ELF-1 (cell line): Measurements from ENCODE around the gene CCNY.
"Not testable (repeated sequence)": the region's sequence is repeated elsewhere in the genome, so short reads cannot be mapped to it uniquely, and the experiment has no call there.

ENCODE experiments used
- DNase-seq: peaks from one replicate; pipeline ENCODE4 v3.0.0-alpha.2; 2016; ENCODE audit warnings: low read depth, low spot score

The CCNY gene

DNA sequence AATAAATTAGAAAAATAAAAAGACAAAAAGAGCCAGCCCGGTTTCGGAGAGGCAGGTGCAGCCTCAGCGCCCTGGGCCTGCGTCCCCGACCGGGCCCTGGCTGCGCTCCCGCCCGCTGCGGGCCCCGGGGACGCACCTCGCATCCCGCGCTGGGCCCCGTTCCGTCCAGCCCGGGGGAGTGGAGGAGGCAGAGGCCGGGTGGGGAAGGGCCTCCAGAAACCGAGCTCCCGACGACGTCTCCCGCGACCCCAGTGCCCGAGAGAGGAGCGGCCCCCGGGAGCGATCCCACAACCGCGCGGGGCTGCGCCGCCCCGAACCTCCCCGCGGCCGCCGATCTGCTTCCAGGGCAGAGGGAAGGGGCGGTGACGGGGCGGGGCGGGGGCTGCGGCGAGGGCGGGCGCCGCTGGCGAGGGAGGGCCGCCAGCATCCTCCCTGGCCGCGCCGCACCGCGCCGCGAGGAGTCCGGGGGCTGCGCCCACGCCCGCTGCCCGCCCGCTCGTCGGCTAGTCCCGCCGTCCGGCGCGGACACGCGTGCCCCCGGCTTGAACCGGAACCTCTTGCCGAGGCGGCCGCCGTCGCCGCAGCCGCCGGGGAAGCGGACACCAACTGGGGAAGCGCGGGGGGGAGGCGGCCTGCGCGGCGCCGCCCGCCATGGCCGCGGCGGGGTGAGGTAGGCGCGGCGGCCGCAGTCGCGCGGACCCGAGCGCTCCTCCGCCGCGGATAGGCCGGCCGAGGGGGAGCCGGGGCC is at the start of gene CCNY:
CCNY (plus strand) TSS at position 426 of the 748 bp plus-strand sequence. CDS start 545 bp downstream, outside the sequence.
- DNase-seq, result peak; percentile 66

DNA sequence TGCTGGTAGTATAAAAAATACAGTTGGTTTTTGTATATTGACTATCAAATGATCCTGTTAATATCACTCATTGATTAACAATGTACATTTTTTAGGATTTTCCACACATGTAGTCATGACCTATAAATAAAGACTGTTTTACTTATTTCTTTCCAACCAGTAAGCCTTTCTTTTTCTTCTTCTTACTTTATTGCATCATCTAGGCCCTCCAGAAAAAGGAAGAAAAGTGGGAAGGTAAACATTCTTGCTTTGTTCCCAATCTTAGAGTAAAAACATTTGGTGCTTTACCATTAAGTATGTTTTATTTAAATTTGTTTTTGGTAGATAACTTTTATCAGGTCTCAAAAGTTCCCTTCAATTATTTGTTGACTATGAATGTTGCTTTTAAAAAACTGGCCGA is 47.1 kb upstream of the CCNY start:
- no peak for DNase-seq

DNA sequence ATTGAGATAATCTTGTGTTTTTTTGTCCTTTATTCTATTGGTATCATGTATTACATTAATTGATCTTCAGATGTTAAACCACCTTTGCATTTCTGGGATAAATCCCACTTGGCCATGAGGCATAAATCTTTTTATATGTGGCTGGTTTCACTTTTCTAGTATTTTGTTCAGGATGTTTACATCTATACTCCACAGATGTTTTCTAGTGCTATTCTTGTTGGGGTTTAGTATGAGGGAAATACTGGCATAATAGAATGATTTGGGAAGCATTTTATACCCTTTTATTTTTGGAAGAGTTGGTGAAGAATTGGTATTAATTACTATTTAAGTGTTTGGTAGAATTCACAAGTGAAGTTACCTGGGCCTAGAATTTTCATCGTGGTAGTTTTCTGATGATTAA is 41.8 kb upstream of the CCNY start:
- DNase-seq, result no peak

DNA sequence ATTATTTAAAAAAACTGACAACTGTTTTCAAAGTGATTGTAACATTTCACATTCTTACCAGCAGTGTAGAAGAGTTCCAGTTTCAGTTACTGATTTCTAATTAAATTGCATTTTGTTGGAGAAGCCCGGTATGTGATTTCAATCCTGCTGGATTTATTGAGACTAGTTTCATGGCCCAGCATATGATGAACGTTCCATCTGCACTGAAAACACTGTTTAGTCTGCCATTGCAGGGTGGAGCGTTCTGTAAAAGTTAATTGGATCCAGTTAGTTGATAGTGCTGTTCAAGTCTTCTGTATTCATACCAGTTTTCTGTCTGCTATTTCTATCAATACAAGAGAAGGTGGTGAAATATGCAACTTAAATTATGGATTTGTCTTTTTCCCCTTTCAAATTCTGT is 37.3 kb upstream of the CCNY start:
- DNase-seq, result no peak

DNA sequence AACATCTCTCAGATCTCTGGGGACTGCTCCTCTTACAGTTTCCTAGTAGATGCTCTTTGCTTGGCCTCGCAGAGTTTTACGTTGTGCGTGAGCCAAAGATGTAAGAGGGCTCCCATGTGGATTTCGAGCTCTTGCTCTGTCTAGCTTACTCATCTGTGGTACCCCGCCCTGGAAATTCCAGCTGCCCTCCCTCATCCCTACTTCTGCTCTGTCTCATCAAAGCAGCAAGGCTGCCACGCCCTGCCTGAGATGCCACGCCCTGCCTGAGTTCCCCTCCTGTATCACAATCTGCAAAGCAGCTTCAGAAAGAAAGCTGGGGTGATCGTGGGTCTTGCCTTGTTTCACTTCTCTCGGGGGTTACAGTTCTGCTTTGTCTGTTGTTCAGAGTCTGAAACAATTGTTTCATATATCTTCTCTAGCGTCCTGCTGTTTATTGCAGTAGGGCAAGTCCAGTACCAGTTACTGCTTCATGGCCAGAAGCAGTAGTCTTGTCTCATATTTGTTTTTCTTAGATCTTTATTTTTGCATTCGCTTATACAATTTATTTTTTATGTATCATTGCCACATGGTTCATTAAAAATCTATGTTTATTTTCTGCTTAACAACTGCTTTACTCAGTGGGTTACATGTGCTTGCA is 36.1 kb upstream of the CCNY start:
- peak; percentile 39 for DNase-seq

DNA sequence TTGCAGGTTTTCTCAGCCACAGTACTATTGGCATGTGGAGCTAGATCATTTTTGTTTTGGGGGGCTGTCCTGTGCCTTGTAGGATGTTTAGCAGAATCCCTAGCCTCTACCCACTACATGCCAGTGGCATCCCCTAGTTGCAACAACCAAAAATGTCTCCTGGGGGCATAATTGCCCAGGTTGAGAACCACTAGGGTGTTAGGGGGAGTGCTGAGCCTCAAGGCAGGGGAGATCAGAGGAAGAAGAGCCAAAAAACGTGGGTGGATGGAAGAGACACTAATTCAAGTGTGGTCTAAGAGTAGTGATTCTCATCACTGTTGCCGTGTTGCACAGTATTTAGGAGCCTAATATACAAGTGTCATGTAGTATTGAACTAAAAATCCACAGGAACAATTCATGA is 31.7 kb upstream of the CCNY start:
- no peak for DNase-seq

DNA sequence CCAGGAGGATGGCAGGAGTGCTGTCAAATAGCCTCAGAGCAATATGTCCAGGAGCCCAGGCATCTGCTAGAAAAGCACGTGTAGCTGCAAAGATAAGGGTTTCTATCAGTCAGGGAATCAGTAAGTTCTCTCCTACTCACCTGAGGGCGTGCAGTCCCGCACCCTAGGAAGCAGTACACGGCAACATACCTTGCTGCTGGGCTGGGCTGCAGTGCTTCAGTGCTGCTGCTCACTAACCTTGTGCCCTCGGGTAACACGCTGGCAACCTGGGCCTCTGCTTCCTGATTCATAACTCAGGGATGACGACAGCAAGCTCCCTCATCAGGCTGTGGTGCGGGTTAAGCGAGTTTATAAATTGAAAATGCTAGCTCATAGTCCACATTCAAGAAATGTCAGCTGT is 29.5 kb upstream of the CCNY start:
- DNase-seq, result peak; percentile 82

DNA sequence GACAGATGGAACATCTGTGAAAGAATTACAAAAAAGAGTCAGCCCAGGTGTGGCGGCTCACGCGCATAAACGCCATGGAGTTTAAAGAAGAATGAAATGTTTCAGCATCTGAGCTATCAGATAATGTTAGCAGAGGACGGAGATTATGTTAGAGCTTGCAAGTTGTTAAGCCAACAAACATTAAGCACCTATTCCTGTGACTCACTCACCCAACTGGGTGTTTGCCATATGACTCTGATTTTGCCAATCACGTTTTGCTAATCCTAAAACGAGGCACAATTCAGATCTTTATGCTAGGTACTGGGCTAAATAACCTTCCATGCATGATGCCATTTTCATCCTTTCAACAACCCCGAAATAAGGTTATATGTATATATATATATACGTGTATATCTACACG is 29.0 kb upstream of the CCNY start:
- DNase-seq, result no peak

DNA sequence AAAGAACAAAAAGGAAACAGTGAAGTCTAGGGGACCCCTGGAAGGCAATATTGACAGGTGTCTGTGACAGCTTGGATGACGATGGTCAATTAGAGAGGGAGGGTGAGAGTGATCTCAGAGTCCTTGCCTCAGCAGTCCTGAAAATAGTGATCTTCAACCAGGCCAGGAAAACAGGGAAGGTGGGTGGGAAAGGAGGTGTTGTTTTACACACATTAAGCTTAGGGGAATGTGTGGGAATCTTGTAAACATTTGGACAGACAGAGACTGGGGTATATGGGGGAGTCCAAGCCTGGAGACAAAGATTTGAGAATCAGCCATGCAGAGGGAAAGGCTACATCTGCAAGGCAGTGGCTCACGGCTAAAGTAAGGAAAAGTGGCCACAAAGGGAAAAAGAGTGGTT is 27.5 kb upstream of the CCNY start:
- no peak for DNase-seq

DNA sequence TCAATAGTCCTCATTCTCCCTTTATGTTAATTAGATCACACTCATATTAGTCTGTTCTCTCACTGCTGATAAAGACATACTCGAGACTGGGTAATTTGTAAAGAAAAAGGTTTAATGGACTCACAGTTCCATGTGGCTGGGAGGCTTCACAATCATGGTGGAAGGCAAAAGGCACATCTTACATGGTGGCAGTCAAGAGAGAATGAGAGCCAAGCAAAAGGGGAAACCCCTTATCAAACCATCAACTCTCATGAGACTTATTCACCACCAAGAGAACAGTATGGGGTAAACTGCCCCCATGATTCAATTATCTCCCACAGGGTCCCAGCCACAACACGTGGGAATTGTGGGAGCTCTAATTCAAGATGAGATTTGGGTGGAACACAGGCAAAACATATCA is 22.2 kb upstream of the CCNY start:
- DNase-seq, result not testable (repeated sequence)

DNA sequence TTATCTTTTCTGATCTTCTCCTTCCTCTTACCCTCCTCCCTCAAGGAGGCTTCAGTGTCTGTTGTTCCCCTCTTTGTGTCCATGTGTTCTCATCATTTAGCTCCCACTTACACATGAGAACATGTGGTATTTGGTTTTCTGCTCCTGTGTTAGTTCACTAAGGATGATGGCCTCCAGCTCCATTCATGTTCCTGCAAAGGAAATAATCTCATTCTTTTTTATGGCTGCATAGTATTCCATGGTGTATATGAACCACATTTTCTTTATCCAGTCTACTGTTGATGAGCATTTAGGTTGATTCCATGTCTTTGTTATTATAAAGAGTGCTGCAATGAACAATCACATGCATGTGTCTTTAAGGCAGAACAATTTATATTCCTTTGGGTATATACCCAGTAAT is 21.1 kb upstream of the CCNY start:
- DNase-seq, result not testable (repeated sequence)

DNA sequence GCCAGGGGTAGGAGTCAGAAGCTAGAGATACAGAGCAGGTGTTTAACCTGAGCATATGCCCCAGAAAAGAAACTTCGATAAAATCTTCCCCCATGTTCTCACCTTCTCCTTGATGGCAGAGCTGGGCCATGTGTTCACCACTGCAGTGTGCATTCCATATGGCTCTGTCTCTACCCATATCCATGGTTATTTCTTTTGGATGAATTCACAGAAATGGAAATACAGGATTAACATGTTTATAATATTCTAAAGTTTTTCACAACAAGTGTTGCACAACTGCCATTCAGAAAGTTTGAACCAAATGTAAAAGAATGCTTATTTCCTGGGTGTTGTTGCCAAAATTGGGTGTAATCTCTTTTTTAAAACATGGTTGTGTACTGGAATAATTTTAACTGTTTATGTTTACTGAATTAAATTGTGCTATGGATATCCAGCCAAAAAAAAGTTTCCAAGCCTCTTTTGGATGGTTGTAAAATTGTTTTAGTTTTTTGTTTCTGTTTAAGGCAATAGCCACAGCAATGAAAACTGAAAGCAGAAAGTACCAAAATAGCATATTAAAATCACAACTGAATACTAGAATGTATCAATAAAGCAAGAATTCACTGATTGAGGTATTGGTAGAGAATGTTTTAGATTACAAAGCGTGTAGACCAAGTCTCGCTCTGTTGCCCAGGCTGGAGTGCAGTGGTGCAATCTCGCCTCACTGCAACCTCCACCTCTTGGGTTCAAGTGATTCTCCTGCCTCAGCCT is 19.9 kb upstream of the CCNY start:
- DNase-seq, result no peak

DNA sequence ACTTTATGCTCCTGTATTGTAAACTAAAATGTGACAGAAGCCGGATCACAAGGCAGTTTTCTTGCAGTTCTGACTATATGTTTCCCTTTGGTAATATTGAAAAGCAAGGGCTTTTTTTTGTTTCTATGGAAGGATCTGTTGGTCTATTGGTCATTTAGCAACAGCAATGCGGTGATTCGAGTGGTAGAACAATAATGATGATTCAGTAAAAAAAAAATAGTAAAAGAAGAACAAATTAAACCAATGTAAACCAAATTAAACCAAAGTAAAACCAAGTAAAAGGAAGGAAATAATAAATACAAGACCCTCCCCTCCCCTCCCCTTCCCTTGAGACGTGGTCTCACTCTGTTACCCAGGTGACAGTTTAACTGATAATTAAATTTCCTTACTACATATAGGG is 17.8 kb upstream of the CCNY start:
- DNase-seq, result no peak

DNA sequence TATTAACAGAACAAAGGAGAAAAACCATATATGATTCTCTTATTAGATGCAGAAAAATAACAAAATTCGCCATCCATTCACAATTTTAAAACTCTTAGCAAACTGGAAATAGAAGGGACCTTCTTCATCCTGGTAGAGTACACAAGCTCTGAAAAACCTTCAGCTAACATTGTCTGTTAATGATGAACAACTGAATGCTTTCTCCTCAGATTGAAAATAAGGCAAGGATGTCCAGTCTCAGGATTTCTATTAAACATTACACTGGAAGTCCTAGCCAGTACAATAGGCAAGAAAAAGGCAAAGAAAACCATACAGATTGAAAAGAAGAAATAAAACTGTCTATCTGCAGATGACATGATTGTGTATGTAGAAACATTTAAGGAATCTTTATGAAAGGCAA is 16.0 kb upstream of the CCNY start:
- no peak for DNase-seq

DNA sequence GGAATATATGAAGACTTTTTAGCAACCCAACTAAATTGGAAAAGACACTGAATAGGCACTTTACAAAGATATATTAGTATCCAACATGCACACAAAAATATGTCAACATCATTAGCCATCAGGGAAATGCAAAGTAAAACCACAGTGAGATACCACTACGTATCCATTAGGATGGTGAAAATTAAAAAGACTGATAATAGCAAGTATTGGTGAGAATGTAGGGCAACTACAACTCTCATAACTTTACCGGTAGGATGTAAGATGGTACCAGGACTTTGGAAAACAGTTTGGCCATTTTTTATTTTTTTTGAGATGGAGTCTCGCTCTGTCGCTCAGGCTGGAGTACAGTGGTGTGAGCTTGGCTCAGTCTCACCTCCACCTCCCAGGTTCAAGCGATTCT is 13.7 kb upstream of the CCNY start:
- no peak for DNase-seq

DNA sequence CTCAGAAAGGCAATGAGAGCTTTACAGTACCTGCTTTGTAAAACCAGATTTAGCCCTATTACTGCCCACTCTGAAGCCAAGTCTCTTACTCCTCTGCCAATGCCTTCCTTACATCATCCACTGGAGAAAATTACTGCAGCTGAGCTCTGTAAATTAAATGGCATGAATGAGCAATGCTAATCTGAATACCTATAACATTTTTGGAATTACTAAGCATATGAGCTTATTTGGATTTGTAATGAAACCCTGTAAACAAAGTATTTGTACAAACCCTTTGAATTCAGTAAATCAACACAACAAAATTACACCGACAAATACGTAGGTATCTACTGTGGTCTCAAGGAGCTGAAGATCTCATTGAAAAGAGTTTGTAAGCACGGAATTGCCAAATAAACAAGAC is 12.1 kb upstream of the CCNY start:
- no peak for DNase-seq

DNA sequence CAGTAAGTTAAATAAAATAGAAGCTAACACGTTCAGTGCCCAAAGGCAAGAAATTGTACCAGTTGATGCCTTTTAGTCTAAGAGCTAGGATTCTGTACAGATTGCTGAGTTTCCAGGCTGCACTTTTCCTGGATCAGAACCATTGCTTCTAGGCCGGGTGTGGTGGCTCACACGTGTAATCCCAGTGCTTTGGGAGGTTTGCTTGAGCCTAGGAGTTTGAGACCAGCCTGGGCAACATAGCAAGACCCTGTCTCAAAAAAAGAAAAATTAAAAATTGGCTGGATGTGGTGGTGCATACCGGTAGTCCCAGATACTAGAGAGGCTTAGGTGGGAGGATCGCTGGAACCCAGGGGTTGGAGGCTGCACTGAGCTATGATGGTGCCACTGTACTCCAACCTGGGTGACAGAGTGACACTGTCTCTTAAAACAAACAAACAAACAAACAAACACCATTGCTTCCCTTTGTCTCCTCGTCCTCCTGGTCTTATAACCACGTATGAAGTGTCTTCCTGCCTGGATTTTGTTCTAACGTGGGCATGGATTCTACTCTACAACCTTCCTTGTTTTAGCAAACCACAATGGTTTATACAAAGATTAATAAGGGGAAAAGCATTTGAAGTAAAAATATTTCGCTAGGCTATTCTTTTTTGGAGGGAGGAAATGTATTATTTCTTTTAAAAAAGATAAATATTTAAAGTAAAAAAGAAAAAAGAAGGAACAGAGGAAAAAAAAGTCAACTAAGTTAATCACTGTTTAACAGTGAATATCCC is 9.7 kb upstream of the CCNY start:
- DNase-seq, result no peak

DNA sequence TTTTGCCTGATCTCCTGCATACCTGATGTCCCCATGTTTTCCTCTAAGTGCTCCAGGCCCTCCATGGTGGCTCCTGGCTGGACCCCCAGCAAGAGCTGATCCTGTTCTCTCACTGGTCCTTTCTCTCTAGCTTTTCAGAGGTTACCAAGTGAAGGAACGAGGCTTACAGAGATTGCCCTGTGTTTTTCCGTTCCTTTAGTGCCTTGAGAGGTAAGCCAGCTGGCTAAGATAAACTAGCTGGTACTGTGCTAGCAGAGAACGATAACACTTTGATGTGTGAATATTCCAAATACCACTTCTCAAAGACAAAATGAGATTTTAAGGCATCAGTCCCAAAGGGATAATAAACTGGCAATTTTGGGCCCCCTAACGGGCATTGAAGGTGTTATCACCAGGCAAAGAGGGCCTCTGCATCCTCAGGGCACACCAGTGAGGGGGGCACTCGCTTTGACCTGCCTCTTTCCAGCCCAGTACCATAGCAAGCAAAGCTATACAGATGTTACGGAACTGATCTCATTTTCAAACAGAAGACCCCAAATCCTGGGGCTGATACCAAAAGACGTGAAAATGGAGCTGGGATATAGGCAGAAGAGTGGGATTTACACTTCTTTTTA is 8.4 kb upstream of the CCNY start:
- DNase-seq, result no peak

DNA sequence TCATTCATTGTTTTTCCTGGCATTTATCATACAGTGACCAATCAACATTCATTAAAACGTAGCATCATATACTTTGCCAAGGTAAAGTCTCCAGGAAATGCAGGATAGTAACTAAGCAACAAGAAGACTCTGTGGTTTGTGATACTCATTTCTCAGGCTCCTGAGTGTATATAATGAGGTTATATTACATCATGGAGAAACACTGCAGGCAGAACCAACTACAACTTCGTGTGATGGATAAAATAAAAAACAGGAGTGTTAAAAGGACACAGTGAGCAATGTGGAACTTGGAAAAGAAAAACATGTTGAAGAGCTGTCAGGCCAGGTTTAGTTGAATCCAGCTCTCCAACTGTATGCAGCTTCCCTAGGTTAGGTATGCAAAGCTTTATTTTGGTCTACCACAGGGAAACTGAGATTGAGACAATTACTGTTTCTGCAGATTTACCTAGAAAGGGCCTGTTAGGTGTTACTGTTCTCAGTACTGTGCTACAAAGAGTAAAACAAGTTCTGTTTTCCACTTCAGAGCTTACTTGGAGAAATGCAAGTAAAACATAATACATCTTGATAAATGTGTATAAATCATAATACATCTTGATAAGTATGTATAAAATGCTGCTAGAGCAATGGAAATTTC is 7.8 kb upstream of the CCNY start:
- no peak for DNase-seq

DNA sequence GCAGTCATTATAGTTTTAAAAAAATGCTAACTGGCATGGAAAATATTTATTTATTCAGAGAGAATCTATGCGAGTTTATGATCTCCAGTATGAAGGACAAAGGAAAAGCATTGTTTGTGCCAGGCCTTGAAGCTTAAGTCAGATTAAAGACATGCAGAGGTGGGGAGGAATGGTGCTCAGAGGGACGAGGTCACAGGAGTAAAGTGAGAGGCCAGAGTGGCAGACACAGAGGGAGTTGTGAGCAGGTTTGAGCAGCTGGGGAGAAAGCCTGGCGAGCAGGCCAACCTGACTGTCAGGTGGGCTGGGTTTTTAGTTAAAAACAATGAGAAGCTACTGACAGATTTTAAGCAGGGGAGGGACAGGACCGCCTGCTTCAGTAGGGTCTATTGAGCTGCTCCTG is 6.8 kb upstream of the CCNY start:
- DNase-seq, result peak; percentile 63
